CD4-positive, alpha-beta T cell treated with Interleukin-17A for 1 hour (primary cell): ENCODE data around the gene CDCA7L.

Source experiments
- DNase-seq: peaks from one replicate; pipeline ENCODE4 v3.0.0-alpha.2; 2020

CDCA7L gene, protein sequence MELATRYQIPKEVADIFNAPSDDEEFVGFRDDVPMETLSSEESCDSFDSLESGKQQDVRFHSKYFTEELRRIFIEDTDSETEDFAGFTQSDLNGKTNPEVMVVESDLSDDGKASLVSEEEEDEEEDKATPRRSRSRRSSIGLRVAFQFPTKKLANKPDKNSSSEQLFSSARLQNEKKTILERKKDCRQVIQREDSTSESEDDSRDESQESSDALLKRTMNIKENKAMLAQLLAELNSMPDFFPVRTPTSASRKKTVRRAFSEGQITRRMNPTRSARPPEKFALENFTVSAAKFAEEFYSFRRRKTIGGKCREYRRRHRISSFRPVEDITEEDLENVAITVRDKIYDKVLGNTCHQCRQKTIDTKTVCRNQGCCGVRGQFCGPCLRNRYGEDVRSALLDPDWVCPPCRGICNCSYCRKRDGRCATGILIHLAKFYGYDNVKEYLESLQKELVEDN

DNA sequence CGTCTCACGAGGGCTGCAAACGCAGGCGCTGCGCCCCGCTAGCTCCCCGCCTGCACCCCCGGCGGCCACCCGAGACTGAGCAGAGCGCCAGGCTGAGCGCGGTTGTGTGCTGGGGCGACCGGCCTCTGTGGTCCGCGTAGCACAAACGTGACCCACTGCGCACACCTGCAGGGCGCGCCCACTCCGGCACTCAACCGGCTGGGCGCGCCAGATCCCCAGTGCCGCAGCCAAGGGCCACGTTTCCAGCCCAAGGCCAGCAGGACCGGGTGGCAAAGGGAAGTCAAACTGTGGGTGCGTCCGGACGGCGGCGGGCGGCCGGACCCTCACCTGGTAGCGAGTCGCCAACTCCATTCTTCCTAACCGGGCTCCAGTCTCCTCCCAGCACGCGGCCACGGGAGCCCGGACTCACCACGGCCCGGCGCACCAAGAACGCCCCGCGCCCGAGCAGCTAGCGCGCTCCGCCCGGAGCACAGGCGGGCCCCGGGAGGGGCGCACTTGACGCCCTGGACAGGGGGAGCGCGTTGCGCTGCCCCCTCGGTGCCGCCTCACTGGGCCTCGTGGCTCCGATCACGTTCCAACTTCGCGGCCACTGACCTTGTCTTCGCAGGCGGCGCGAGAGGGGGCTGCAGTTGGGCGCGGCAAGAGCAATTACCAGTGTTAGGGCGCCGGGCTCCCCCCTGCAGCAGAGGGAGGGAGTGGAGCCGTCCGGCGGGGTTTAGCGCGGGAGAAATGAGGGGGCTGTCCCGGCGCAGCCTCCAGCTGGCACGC lies at the start of gene CDCA7L:
CDCA7L (minus strand) TSS at position 446 of the 768 bp plus-strand sequence; CDS start at position 351, 95 bp downstream.
- peak; percentile 32 for DNase-seq

DNA sequence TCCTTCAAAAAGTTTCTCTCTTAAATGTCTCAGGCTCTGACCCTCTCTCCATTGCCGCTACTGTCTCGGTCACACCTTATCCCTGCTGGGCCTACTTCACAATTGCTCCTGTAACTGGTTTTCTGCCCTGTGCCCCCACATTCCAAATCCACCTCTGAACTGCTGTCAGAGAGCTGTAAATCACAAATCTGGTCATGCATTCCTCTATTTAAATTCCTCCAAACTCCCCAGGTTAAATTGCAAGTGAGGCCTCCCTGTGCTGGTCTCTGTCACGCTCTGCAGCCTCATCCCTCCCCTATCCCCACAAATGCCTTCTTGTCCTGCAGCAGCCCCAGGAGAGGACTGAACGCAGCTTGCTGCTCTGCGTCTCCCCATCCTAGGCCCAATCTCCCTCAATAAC lies 40.4 kb upstream of the CDCA7L start:
- no peak for DNase-seq

DNA sequence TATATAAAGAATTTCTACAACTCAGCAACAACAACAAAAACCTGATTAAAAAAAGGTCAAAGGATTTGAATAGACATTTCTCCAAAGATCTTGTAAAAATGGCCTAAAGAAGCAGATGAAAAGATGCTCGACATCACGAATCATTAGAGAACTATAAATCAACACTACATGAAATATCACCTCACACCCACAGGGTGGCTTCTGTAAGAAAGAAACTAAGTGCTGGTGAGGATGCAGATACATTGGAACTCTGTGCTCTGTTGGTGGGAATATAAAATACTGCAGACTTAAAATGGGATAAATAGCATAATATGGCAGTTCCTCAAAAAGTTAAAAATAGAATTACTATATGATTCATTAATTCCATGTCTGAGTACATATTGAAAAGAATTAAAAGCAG lies 38.3 kb upstream of the CDCA7L start:
- no peak for DNase-seq

DNA sequence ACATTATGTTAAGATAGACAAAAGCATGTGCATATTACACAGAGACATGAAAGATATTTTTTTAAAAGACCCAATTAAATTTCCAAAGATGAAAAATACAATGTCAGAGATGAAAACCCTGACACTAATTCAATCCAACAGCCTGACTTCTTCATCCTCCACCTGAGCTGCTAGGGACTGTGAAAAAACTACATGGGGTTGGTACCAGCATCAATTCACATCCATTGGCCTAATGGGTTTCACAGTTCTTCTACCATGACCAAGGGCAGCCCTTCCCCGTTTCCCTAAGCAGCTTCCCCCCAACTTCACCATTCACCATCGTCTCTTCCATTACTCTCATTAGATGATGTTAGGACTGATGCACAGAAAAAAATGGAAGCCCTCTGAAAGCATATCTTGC lies 37.4 kb upstream of the CDCA7L start:
- DNase-seq, result no peak

DNA sequence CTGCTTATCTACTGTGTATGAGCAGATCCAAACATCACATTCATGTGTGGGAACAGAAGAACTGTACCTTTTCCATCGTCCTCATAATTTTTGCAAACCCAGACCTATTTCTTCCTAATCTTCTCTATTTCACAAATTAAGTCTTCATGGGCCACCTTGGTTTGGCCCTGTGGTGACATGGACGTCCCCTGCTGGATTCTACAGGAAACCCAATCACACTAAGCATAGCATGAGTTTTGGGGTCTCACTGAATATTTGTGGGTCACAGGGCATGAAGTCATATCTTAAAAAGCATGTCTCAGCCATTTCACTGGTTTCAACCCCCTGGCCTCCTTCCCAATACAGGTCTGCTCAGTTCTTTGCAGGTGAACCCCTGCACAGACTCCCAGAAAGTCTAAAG lies 35.8 kb upstream of the CDCA7L start:
- DNase-seq, result no peak

DNA sequence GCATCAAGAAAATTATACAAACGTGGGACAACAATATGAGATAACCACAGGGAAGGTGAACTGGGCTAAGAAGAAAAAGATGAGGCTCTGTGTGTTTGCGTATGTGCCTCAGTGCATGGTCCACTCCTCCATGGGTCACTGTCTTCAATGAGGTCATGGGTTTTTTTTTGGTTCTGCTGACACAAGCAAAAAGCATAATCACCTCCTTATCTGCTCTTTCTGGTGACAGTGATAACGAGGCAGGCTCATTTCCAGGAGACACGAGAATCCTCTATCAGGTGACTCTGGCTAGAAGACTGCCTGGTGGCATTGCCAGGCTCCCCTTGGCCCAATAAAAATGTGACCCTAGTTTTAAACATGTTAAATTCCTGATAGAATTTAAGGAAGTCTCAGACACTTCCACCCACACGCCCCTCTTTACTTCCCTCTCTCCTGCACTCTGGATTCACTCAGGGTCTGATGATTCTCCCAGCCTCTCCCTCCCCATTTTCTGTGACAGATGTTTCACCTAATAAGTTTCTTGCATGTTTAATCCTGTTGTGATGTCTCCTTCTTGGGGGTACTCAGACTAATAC lies 35.3 kb upstream of the CDCA7L start:
- DNase-seq, result no peak

DNA sequence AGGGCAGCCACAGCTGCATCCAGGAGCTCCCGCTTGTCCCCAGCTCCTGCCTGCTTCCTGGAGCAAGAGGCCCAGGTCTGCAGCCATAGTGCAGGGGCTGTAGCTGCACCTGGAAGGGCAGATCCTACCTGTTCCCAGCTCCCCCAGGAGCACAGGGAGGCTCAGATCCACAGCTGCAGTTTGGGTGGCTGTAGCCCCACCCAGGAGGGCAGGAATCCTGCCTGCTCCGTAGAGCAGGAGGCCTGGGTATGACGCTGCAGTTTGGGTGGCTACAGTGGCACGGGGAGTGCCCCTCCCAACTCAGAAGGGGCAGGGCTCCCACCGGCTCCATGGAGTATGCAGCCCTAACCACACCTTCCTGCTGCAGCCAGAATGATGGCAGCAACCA lies 26.7 kb upstream of the CDCA7L start:
- DNase-seq, result no peak

DNA sequence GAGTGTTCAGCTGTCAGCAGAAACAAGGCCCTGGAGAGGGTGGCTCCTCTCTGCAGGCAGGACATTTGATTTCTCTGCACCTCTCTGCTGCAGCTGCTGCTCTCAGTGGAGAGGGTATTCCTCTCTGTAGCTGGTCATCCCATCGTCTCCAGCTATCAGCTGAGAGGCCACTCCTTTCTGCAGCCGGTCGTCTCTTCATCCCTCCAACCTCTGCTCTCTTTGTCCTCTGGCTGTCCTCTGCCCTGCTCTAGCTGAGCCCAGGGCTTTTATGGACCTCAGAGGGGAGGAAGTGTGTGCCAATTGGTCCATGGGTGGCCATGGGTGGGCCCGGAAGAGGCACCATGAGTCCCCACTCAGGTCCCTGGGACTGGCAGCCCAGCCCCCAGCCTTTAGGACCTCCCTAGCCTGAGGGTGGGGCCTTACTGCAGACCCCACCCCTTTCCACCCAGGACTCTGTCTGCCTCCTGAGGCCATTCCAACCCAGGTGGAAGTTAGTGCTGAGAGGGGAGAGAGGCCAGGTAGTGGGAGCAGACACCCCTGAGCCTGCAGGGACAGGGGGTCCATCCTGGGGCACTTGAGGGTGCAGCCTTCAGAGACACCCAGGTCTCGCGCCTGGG lies 26.2 kb upstream of the CDCA7L start:
- no peak for DNase-seq

DNA sequence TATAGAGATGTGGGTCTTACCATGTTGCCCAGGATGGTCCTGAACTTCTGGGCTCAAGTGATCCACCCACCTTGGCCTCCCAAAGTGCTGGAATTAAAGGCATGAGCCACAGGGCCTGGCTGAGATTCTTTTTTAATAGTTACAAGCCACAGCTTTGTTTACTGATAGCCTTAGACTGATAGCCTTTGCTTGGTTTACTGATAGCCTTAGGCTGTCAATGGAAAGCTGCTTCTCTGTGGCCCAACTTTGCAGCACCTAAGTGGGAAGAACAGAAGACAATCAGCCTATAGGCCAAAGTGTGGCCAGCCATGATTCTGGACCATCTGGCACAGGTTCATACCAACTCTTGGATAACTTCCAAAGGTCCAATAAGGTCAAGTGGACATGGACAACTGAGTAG lies 24.1 kb upstream of the CDCA7L start:
- DNase-seq, result no peak

DNA sequence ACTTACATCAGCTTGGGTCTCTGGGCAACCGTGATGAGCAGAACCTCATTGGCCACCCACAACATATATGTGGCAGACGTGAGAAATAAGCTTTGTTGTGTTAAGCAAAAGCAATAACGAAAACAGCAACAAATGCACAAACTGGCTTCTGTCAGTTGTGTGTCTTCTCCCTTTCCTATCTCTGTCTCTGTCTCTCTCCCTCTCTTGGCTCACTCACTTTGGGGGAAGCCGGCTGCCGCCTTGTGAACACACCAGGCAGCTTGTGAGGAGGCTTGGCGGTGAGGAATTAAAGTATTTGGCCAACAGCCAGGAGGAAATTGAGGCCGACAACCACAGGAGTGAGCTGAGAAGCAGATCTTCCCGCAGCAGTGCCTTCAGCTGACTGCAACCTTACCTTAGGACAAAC lies 21.9 kb upstream of the CDCA7L start:
- peak; percentile 32 for DNase-seq

DNA sequence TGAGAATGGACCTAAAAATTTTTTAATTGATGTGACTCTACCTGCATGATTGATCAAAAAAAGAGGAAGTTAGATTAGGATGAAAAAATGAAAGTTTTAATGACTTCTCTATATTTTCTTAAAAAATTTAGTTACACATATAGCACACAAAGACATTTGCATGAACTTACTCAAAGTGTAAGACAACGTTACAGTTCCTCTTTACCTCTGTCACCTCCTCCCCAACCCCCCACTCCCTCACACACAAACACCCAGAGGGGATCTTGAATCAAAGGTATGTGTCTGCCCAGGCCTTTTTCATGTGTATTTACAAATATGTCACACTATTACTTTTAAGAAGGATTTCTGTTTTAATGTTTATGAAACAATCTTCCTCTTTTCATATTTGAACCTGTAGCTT lies 20.6 kb upstream of the CDCA7L start:
- DNase-seq, result no peak

DNA sequence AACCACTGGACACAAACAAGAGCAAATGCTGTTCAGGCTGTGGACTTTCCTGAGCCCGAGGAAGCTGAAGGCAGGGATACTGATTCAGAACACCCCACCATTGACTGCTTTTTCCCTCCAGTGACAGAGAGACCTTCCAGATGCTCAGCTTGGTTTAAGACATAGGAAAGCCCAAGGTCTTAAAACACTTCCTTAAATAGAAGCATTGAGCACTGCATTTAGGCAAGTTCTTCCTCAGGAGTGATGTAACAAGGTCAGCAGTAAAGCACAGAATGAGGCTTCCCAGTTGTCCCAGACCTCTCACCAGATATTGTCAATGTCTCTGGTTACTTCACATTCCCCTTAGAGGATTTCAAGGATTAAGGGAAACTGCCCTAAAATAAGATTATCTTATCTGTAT lies 19.6 kb upstream of the CDCA7L start:
- no peak for DNase-seq

DNA sequence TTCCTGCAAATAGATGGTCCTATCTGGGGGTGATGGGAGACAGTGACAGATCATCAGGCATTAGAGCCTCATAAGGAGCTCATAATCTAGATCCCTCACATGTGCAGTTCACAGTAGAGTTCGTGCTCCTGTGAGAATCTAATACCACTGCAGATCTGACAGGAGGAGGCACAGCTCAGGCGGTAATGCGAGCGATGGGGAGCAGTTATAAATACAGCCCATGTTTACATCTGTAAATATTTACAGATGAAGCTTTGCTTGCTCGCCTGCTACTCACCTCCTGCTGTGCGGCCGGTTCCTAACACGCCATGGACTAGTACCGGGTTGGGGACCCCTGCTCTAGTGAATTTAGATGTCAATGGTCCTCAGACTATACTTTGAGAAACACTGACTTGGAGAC lies 17.0 kb upstream of the CDCA7L start:
- DNase-seq, result no peak

DNA sequence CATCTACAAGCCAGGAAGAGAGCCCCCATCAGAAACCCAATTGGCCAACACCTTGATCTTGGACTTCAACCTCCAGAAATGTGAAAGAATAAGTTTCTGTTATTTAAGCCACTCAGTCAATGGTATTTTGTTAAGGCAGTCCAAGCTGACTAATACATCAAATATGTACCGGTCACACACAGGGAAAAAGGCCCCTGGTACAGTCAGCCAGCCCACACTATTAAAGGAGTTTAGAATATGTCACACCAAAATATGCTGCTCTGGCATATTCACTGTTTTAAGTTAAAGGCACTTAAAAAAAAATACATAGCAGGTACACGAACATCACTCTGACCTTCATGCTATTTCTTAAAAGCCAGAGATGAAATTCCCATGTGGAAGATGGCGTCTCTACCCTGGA lies 15.2 kb upstream of the CDCA7L start:
- no peak for DNase-seq

DNA sequence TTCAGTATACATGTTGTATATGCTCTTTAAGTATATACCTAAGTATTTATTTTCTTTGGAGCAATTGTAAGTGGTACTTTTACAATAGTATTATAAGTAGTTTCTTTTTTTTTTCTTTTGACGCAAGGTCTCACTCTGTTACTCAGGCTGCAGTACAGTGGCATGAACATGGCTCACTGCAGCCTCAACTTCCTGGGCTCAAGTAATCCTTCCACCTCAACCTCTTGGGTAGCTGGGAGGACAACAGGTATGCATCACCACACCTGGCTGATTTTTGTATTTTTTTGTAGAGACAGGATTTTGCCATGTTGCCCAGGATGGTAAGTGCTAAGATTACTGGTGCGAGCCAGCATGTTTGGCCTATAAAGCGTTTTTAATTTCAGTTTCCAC lies 13.7 kb upstream of the CDCA7L start:
- no peak for DNase-seq

DNA sequence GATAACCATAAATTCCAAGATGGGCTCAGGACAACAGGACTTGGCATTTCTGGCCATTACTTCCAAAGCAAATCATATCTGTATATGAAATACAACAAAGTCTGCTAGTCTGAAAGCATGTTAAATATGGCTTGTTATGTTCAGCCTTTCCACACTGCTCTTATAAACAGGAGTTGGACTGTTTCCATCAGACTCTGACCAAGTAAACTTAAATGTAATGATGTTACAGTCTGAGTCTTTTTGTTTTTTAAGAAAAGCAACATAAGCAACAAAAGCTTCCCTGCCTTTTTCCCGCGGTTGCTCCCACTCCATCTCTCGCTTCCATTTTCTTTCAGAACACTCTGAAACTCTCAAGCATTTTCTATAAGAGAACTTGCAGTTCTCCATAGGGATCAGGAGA lies 8.1 kb upstream of the CDCA7L start:
- DNase-seq, result no peak

DNA sequence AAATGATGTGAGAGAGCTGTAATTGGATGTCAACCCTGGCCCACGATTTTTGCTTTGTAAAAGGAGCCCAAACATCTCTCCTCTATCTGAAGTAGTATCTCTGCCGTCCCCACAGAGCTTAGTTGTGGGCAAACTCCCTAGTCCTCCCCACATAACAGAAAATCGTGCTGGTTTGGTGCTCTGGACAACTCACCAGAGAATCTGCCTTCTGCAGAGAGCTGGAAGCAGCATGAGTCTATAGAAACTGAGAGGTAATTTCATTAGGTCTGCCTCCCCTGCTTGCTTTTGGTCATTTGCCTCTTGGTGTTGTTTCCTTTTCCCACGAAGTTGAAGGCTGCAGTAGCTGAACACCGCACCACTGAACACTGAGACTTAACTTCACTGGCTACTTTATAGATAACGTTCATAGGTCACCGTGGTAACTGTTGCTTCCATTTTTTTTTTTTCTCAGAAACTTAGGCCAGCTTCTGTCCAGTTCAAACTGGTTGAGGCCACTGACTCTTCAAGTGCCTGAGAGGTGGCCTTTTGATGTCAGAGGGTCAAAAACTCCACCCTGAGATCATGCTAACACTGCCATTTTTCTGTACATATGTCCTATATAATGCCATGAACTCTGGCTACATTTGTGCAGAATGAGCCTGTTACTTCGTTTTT lies 3.3 kb upstream of the CDCA7L start:
- DNase-seq, result no peak

DNA sequence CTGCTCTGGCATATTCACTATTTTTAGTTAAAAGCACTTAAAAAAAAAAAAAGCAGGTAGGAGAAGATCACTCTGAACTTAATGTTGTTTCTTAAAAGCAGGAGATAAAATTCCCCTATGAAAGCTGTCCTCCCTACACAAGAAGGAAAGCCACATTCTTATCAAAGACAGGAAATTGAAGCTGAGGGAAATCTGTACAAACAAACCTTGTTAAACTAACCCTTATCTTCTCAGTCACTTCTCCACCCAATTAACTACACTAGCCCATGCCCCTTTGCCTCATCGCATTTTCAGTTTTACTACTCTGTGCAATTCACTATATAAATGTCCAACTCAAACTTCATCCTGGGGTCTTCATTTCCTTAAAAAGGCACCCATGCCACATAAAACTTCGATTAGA lies 2.7 kb upstream of the CDCA7L start:
- DNase-seq, result no peak

DNA sequence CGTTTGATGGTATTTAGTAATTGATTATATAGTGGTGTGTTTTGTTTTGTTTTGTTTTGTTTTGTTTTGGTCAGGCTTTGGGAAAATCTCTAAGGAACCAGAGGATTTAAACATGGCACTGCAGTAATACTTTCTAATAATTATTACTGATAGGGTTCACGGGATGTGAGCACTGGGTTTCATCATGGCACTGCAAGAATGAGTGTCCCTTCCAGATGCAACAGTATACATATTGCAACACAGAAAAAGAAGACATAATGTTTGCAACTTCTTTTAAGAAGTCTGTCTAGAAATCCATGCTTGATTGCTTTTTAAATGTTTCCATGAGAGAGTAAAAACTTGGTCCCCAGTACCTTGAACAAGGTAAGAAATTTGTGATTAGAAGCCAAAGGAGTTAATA lies 2.2 kb upstream of the CDCA7L start:
- no peak for DNase-seq

DNA sequence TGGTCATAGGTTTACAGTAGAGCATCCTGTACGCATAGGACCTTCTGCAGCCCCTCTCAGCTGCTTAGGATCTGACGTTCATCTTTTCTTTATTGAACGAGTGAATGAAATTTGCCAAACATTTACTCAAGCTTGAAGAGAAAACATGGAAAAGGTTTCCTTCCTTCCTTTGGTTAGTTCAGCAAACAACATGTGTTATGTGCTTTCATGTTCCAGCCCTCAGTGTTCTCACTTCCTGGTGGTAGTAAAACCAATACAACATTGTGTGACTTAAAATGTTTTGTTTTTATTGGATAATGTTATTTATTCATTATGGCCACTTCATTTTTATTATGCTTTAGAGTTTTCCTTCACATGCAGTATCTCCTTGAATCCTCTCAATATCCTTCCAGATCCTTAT lies 1.4 kb upstream of the CDCA7L start:
- no peak for DNase-seq

DNA sequence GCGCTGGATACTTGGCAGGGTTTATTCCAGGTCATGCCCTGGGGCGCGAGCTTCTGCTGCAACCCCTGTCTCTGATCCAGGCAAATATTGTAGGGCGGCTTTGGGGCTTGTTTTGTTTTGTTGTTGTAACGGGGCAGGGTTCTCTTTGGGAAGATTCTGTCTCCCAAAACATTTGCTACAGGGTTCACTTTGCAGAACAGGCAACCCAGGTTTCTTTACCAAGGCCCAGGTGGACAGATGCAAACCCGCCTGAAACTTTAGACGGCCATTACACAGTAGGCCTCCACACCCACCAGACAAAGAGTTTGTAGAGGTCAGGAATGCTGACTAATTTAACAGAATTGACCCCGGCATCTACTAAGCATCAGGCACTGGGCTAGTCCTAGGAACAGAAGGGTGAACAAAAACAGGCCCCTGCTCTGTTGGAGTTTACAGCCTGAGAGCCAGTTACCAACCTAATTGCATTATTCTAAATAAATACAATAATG lies 567 bp upstream of the CDCA7L start:
- no peak for DNase-seq

DNA sequence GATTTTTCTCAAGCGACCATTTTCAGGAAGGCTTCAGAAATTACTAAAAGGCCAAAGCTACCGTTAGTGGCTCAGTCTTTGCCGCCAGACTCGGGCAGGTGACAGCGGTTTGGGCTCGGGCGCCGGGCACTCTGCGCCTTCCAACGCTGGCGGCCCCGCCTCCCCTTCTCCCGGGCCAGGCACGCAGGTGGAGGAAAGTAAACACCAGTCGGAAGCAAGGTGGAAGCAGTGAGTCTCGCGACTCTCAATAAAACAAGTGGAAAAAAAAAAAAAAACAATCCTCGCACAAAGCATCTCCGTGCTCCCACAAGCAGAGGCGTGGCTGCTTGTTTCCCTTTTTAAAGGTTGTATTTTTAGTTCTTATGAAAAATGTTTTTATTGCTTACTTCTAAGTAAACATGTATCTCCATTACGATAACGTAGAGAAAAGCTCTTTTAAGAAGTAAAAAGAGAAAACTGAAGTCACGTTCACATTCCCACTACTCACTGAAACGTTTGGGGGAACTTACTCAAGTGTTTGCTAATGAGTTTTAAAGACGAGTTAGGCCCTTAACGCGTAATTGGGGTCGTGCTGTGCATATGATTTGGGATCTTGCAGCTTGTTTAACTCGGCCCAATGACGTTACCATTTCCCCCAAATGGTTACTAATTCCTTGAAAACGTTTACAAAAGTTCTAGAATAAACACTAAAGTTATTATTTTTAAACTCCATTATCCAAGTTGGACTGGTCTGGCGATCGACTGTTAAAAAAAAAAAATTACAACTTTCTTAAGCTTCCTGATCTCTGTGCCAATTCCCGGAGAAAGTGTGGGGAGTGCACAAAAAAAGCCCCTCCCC lies 864 bp downstream of the CDCA7L start:
- peak; percentile 21 for DNase-seq
